ENCODE results near the gene SLC28A1. TPM values are rescaled to one million over a fixed set of nuclear protein-coding genes. Genes with fewer than 3 reads are reported as not detected.

Gene SLC28A1
- total RNA-seq, 1 experiment from 2014 or later = 1.1 TPM

DNA sequence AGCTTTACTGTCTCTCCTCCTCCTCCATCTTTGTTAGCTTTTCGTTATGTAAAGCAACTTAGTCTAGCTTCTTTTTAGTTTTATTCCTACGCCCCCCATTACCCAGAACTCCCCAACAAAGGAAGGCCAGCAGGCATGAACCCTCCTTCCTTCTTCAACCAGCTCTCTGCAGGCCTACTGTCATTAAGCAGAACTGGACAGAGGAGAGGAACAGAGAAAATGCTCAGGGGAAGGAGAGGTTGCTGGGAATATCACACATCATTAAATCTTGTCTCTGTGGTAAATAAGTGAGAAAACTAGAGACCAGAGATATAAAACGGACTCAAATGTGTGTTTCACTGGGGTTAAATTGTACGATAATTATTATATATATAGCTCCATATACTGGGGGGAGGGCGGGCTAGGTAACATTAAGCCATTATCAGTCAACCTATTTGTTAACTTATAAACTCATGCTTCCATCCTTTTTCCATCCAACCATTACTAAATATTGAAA lies 19.3 kb upstream of the SLC28A1 start:
- peaks cover 13% of the 10 kb centered on the region for H3K79me2 ChIP-seq (ENCODE audit: low read length)
- no peaks in the 10 kb centered on the region for H3K9me2 ChIP-seq (replicated peaks; ENCODE audit: low read length)
- no peaks in the 10 kb centered on the region for H3F3A ChIP-seq (ENCODE audit: low read length, unreplicated experiment)
- no peak for DNase-seq
- H3K9ac ChIP-seq (ENCODE audit: low read length) = no peak overlapping the region
- no peak overlapping the region for H2AFZ ChIP-seq (ENCODE audit: low read length)
- no TSS peak for BruUV-seq (replicated peaks)
- no peaks in the 10 kb centered on the region for H4K20me1 ChIP-seq (ENCODE audit: low read length)
- H3K9me3 ChIP-seq (ENCODE audit: low read length) = no peaks in the 10 kb centered on the region
- TF ChIP-seq, protein P1, sequence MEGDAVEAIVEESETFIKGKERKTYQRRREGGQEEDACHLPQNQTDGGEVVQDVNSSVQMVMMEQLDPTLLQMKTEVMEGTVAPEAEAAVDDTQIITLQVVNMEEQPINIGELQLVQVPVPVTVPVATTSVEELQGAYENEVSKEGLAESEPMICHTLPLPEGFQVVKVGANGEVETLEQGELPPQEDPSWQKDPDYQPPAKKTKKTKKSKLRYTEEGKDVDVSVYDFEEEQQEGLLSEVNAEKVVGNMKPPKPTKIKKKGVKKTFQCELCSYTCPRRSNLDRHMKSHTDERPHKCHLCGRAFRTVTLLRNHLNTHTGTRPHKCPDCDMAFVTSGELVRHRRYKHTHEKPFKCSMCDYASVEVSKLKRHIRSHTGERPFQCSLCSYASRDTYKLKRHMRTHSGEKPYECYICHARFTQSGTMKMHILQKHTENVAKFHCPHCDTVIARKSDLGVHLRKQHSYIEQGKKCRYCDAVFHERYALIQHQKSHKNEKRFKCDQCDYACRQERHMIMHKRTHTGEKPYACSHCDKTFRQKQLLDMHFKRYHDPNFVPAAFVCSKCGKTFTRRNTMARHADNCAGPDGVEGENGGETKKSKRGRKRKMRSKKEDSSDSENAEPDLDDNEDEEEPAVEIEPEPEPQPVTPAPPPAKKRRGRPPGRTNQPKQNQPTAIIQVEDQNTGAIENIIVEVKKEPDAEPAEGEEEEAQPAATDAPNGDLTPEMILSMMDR (conservative IDR thresholded peaks at IDR 0.05; ENCODE audit: low read depth, low read length) = no peak
- TF ChIP-seq EZH2phosphoT487 (IDR thresholded peaks at IDR 0.05; ENCODE audit: borderline replicate concordance, low read length) = no peak
- TF ChIP-seq EZH2 (IDR thresholded peaks at IDR 0.05; ENCODE audit: low read length, unreplicated experiment) = no peak
- H3K4me1 ChIP-seq (ENCODE audit: insufficient read depth, low read length) = peaks cover 16% of the 10 kb centered on the region
- no peak overlapping the region for H3K4me3 ChIP-seq (ENCODE audit: low read length)
- H3K27me3 ChIP-seq (ENCODE audit: low read length) = no peaks in the 10 kb centered on the region
- ChIA-PET CTCF (no interaction called here), POLR2A (ENCODE audit: unreplicated experiment) (no interaction called here)
- H3K27ac ChIP-seq (ENCODE audit: low read length) = no peak overlapping the region
- H3K4me2 ChIP-seq (ENCODE audit: low read length) = no peak overlapping the region
- intact Hi-C loops (cut with micrococcal nuclease) = no loop called here
- ATAC-seq = no peak
- no peaks in the 10 kb centered on the region for H3K36me3 ChIP-seq (ENCODE audit: low read depth, low read length)

DNA sequence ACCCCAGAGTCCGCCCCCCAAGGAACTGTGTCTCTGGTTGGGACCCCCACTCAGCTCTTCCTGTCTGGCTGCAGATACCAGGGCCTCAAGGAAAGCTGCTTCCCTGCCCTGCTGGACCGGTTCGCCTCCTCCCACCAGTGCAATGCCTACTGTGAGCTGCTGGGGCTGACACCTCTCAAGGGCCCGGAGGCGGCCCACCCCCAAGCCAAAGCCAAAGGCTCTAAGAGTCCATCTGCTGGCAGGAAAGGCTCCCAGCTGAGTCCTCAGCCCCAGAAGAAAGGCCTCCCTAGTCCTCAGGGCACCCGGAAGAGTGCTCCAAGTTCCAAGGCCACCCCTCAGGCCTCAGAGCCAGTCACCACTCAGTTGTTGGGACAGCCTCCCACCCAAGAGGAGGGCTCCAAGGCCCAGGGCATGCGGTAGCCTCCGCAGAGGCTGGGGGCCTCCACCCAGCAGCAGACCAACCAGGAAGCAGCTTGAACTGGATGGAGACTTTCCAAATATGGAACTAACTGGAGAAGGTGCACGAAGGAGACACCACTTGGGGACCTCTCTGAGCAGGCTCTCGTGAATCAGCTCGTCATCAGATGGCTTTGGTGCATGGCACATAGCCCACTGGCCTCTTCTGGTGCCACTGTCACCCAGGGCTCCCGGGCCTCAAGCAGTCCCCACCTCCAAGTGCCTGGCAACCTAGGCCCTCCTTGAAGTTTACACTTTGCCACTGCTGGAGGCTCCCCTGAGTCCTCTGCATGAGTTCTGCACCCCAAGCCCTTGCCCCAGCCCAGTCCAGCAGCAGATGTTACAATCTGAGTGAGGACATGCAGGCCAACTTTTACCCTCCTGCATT lies 16.2 kb upstream of the SLC28A1 start:
- TF ChIP-seq, protein P1 (conservative IDR thresholded peaks at IDR 0.05; ENCODE audit: low read depth, low read length) = no peak
- no peak for TF ChIP-seq EZH2phosphoT487 (IDR thresholded peaks at IDR 0.05; ENCODE audit: borderline replicate concordance, low read length)
- TF ChIP-seq EZH2 (IDR thresholded peaks at IDR 0.05; ENCODE audit: low read length, unreplicated experiment) = no peak
- H3K4me1 ChIP-seq (ENCODE audit: insufficient read depth, low read length) = no peaks in the 10 kb centered on the region
- H3K9me3 ChIP-seq (ENCODE audit: low read length) = no peaks in the 10 kb centered on the region
- no peak overlapping the region for H3K9ac ChIP-seq (ENCODE audit: low read length)
- H2AFZ ChIP-seq (ENCODE audit: low read length) = no peak overlapping the region
- ATAC-seq = no peak
- no peak overlapping the region for H3K4me3 ChIP-seq (ENCODE audit: low read length)
- BruUV-seq (replicated peaks) = no TSS peak
- DNase-seq = no peak
- CTCF ChIA-PET = no interaction called here
- H3F3A ChIP-seq (ENCODE audit: low read length, unreplicated experiment) = no peaks in the 10 kb centered on the region
- no peaks in the 10 kb centered on the region for H3K36me3 ChIP-seq (ENCODE audit: low read depth, low read length)
- H3K27me3 ChIP-seq (ENCODE audit: low read length) = no peaks in the 10 kb centered on the region
- H3K4me2 ChIP-seq (ENCODE audit: low read length) = no peak overlapping the region
- H3K27ac ChIP-seq (ENCODE audit: low read length) = no peak overlapping the region
- no peaks in the 10 kb centered on the region for H3K79me2 ChIP-seq (ENCODE audit: low read length)
- intact Hi-C loops (cut with micrococcal nuclease) = no loop called here
- POLR2A ChIA-PET (ENCODE audit: unreplicated experiment) = no interaction called here
- no peaks in the 10 kb centered on the region for H3K9me2 ChIP-seq (replicated peaks; ENCODE audit: low read length)
- no peaks in the 10 kb centered on the region for H4K20me1 ChIP-seq (ENCODE audit: low read length)

DNA sequence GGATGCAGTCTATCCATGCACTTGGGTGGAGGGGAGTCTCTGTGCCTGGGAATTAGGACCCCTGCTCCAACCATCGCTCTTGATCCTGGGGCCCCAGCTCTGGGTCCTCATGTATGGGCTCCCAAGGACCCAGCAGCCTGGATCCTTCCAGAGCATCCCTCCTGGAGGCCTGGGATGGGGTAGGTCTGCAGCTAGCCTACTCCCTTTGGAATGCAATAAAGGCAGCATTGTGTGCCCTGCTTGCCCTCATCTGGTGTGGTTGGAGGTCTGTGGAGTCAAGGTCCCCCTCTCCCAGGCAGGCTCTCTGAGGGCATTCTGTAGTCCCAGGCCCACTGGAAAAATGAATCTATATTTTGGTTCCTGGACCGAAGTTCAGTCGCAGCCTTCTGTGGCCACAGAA lies 15.0 kb upstream of the SLC28A1 start:
- no peak for TF ChIP-seq EZH2phosphoT487 (IDR thresholded peaks at IDR 0.05; ENCODE audit: borderline replicate concordance, low read length)
- TF ChIP-seq EZH2 (IDR thresholded peaks at IDR 0.05; ENCODE audit: low read length, unreplicated experiment) = no peak
- TF ChIP-seq, protein P1 (conservative IDR thresholded peaks at IDR 0.05; ENCODE audit: low read depth, low read length) = no peak
- CTCF ChIA-PET = no interaction called here
- H3K36me3 ChIP-seq (ENCODE audit: low read depth, low read length) = no peaks in the 10 kb centered on the region

More for the DNA sequence above, 15.0 kb upstream of the SLC28A1 start:
- no peaks in the 10 kb centered on the region for H3K4me1 ChIP-seq (ENCODE audit: insufficient read depth, low read length)
- H3K79me2 ChIP-seq (ENCODE audit: low read length) = no peaks in the 10 kb centered on the region
- H3K9me2 ChIP-seq (replicated peaks; ENCODE audit: low read length) = no peaks in the 10 kb centered on the region
- H3F3A ChIP-seq (ENCODE audit: low read length, unreplicated experiment) = no peaks in the 10 kb centered on the region
- H3K27ac ChIP-seq (ENCODE audit: low read length) = no peak overlapping the region
- H3K4me3 ChIP-seq (ENCODE audit: low read length) = no peak overlapping the region
- ATAC-seq (no peak), DNase-seq (no peak)
- H3K27me3 ChIP-seq (ENCODE audit: low read length) = no peaks in the 10 kb centered on the region
- no peak overlapping the region for H3K9ac ChIP-seq (ENCODE audit: low read length)
- no peak overlapping the region for H3K4me2 ChIP-seq (ENCODE audit: low read length)
- H4K20me1 ChIP-seq (ENCODE audit: low read length) = no peaks in the 10 kb centered on the region
- no TSS peak for BruUV-seq (replicated peaks)
- intact Hi-C loops (cut with micrococcal nuclease) = no loop called here
- POLR2A ChIA-PET (ENCODE audit: unreplicated experiment) = no interaction called here
- no peak overlapping the region for H2AFZ ChIP-seq (ENCODE audit: low read length)
- H3K9me3 ChIP-seq (ENCODE audit: low read length) = no peaks in the 10 kb centered on the region
